EH (cell line): ENCODE data around the gene NPDC1.

Source experiments
- DNase-seq: peaks from one replicate; pipeline ENCODE4 v3.0.0-alpha.2; 2015; ENCODE audit warnings: low read depth

The NPDC1 gene

DNA sequence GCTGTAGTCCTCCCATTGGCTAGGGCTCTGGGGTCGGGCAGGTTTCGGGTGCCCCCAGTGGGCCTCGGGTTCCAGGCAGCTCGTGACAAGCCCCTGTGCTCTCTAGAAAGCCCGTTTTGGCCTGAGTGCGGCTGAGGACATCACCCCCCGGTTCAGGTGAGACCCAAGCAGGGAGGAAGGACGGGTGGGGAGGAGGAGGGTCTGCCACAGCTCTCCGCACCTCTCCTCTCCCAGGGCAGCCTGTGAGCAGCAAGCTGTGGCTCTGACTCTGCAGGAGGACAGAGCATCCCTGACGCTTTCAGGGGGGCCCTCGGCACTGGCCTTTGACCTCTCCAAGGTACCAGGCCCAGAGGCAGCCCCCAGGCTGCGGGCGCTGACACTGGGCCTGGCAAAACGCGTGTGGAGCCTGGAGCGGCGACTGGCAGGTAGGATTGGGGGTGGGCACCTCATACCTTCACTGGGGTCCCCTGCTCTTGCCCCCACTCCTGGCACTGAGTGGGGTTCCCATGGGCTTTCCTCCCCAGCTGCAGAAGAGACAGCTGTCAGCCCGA, 53.1 kb downstream of the NPDC1 start:
- no peak for DNase-seq

DNA sequence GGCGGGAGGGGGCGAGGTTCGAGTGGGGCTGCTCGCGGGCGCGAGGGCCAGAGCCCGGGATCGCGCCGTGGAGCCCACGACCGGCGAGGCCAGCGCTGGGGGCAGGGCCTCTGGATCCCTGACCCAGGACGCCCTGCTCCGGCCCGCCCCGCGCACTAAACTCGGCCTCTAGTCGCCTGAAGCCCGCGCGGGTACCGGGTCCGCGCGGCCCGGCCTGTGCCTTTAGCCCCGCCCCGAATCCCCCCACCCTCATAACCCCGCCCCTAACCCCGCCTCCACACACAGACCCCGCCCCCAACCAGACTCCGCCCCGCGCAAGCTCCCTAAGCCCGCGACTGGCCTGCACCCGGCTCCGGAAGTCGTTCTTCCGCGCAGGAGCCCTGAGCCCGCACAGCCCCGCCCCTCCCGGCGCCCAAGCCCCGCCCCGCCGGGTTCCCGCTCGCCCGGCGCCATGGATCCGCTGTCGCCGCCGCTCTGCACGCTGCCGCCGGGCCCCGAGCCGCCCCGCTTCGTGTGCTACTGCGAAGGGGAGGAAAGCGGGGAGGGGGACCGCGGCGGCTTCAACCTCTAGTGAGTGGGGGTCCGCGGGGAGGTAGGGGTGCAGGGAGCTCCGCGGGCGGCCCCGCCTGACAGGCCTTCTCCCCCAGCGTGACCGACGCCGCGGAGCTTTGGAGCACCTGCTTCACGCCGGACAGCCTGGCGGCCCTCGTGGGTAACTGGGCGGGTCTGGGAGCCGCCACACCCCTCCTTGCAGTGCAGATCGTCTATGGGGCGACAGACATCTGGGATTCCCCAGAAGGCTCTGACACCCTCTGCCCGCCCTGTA, 53.8 kb downstream of the NPDC1 start, which contains the start of gene PAXX:
TSS of gene PAXX (plus strand) at position 430 of the 826 bp plus-strand sequence. CDS start at position 452, 22 bp downstream.
- peak; percentile 90 for DNase-seq

DNA sequence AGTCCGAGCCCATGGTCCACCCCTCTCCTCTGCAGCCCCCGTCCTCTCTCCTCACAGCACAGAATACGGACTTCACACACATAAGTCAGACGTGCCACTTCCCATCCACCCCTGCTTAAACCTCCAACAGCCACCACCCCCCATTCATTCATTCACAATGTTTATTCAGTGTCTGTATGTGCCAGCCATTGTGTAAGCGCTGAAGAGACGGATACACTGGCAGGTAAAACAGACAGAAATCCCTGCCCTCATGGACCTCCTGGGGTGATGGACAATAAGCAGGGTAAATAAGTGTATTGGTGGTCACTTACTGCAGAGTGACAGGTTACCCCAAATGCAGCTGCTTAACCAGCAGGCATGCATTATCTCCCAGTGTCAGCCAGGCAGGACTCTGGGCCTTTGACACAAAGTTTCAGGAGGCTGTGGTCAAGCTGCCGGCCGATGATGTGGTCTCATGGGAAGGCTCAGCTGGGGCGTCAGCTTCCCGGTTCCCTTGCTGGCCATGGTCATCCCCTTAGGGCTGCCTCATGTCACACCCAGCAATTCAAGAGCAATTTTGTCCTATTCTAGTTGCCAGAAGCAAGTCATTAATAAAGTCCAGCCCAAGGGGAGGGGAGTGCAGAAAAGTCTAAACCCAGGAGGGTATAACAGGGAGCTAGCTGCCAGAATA, 55.6 kb downstream of the NPDC1 start:
- no peak for DNase-seq
